ENCODE results near the gene BCAR3.

Gene BCAR3

DNA sequence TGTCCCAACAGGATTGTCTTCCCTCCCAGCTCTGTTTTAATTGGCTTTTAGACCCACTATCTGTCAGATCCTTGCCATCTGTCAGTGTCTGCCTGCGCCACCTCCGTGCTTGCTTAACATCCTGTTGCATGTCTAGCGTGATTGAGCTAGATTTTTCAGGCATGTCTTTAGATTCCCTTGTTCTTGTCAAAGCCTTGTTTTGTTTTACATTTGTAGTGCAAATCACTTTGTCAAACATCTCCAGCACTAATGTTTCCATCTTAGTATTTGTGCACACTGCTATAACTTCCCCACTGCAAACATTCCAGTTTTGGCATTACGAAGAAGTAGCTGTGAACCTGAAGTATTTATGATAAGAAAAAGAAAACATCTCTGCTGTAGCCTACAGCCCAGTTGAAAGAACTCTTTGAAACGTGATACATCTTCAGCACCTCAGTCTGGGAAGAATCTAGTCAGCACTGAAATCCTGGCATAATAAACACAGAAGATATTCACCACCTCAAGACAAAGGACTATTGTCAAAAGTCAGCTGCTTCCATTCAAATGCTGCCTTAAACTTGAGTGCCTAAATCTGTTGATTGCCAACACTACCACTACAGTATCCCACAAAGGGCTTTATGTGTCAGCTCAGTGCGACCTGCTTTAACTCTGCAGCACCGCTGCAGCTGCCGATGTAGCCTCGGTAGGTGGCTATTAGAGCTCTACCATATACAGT is 128.7 kb downstream of the BCAR3 start:
- TF ChIP-seq CTCF (IDR thresholded peaks at IDR 0.05; ENCODE audit: extremely low read depth, insufficient read depth, missing control alignments) = no peak

GRCh38 chr1:93549811-93550210 is 131.8 kb downstream of the BCAR3 start:
- DNase-seq (ENCODE audit: low spot score) = no peak
- in situ Hi-C loops (cut with MboI; ENCODE audit: low pct_unique_long_range_greater_than_20kb, low sequenced_read_pairs, unreplicated experiment) = no loop called here

More for the DNA sequence above, 128.7 kb downstream of the BCAR3 start:
- DNase-seq (ENCODE audit: low spot score) = no peak
- in situ Hi-C loops (cut with MboI; ENCODE audit: low pct_unique_long_range_greater_than_20kb, low sequenced_read_pairs, unreplicated experiment) = no loop called here

DNA sequence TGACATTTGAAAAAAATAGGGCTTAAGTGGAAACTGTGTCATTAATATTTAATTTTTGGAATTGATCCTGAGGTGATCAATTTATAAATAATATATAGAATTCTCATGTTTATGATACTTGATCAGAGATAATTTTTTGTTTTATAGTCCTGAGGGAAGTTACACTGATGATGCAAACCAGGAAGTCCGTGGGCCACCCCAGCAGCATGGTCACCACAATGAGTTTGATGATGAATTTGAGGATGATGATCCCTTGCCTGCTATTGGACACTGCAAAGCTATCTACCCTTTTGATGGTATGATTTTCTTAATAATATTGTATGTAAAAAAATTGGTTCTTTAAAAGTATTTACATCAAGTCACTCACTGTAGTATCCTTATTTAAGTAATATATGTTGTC is 132.5 kb downstream of the BCAR3 start:
- in situ Hi-C loops (cut with MboI; ENCODE audit: low pct_unique_long_range_greater_than_20kb, low sequenced_read_pairs, unreplicated experiment) = no loop called here
- DNase-seq (ENCODE audit: low spot score) = no peak
- no peak for TF ChIP-seq CTCF (IDR thresholded peaks at IDR 0.05; ENCODE audit: extremely low read depth, insufficient read depth, missing control alignments)

More at GRCh38 chr1:93549811-93550210, 131.8 kb downstream of the BCAR3 start:
- no peak for TF ChIP-seq CTCF (IDR thresholded peaks at IDR 0.05; ENCODE audit: extremely low read depth, insufficient read depth, missing control alignments)

DNA sequence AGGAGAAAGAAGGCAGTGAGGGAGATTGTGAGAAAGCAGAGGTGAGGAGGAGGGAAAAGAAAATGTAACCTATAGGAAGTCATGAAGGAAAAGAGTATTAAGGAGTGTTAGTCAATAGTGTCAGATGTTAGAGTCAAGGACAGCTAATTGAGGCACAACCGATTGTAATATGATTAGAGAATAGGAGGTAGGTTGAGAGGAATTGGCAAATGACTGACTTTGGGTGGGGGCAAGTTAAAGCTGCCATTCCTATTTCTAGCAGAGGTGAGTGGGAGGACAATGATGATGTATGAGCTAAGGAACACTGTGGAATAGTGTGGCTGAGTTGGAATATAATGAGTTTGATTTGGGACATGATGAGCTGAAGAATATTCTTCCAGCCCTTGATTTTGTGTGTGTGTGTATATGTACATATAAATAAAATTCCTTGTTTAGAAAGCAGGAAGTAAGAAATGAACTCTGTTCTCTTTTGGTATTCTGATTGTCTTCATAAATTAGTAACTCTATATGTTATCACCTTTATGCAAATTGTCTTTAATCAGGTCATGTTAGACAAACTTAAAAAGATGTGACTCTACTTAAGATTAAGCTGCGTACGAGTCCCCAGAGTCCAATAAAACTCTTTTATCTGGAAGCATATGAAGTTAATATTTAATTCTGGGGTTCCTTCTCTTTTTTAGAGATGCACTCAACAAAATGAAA is 135.3 kb downstream of the BCAR3 start:
- in situ Hi-C loops (cut with MboI; ENCODE audit: low pct_unique_long_range_greater_than_20kb, low sequenced_read_pairs, unreplicated experiment) = no loop called here
- DNase-seq (ENCODE audit: low spot score) = no peak
- TF ChIP-seq CTCF (IDR thresholded peaks at IDR 0.05; ENCODE audit: extremely low read depth, insufficient read depth, missing control alignments) = no peak

- no peak for TF ChIP-seq CTCF (IDR thresholded peaks at IDR 0.05; ENCODE audit: extremely low read depth, insufficient read depth, missing control alignments)
- in situ Hi-C loops (cut with MboI; ENCODE audit: low pct_unique_long_range_greater_than_20kb, low sequenced_read_pairs, unreplicated experiment) = no loop called here
- DNase-seq (ENCODE audit: low spot score) = no peak
Observed at GRCh38 chr1:93542398-93542797, 139.2 kb downstream of the BCAR3 start.

DNA sequence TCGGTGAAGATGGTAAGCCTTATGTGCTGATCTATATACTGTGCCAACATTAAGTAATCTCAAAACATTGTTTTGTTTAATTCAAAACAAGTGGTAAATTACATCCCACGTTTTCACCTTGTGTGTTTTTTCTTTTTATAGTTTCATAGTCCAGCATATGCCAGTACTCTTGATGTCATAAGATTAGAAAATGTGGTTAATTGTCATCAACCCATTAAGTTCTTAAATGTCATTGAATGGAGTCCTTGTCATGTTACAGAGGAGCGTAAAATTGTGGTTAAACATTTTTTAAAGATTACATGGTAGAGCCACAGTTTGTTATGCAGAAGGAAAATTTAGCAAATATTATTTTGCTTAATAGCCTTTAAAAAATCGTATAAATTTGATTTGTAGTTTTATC is 140.6 kb downstream of the BCAR3 start:
- DNase-seq (ENCODE audit: low spot score) = no peak
- TF ChIP-seq CTCF (IDR thresholded peaks at IDR 0.05; ENCODE audit: extremely low read depth, insufficient read depth, missing control alignments) = no peak
- in situ Hi-C loops (cut with MboI; ENCODE audit: low pct_unique_long_range_greater_than_20kb, low sequenced_read_pairs, unreplicated experiment) = no loop called here
